WTC11 (cell line): ENCODE results near the gene ARMC2. TPM values are rescaled to one million over a fixed set of nuclear protein-coding genes. Genes with fewer than 3 reads are reported as not detected.

Experiments
- ATAC-seq: fragments of 200-7000 bp; cut with Tn5 transposase; 2 replicates; pipeline ENCODE4 v1.10.0; 2021; ENCODE audit warnings: mild to moderate bottlenecking, moderate library complexity
- CTCF ChIA-PET: fragments of 300-600 bp; sonication (Branson Sonifier 250); formaldehyde crosslinking; loops from one replicate; lab custom pipeline; 2021; ENCODE audit warnings: antibody characterized with exemption; lab: Charles Lee
- POLR2A ChIA-PET: fragments of 350-600 bp; sonication (Branson Sonifier 250); formaldehyde crosslinking; loops from one replicate; lab custom pipeline; 2021; ENCODE audit warnings: antibody characterized with exemption; lab: Charles Lee
- DNase-seq: peaks from one replicate; pipeline ENCODE4 v3.0.0; 2021; ENCODE audit warnings: low spot score
- H3K27ac Mint-ChIP-seq: 2 replicates; pipeline ENCODE4 v1.8.0; 2021; ENCODE audit warnings: mixed read lengths
- H3K27me3 Mint-ChIP-seq: 2 replicates; pipeline ENCODE4 v1.8.0; 2021; ENCODE audit warnings: low read depth, mild to moderate bottlenecking, moderate library complexity, mixed read lengths
- H3K36me3 Mint-ChIP-seq: 2 replicates; pipeline ENCODE4 v1.8.0; 2021; ENCODE audit warnings: mixed read lengths
- H3K4me1 Mint-ChIP-seq: 2 replicates; pipeline ENCODE4 v1.8.0; 2022; ENCODE audit warnings: mixed read lengths
- H3K4me3 Mint-ChIP-seq: 2 replicates; pipeline ENCODE4 v1.8.0; 2021; ENCODE audit warnings: mild to moderate bottlenecking, moderate library complexity, mixed read lengths
- H3K9me3 Mint-ChIP-seq: 2 replicates; pipeline ENCODE4 v1.8.0; 2021; ENCODE audit warnings: mixed read lengths
- AFF4 ChIP-seq: sonication (generic); formaldehyde crosslinking; IDR thresholded peaks from 2 replicates; pipeline ENCODE4 v1.8.1; 2023; ENCODE audit warnings: mild to moderate bottlenecking, missing genetic modification reagents, borderline replicate concordance
- ATF1 ChIP-seq: sonication (generic); formaldehyde crosslinking; IDR thresholded peaks from 2 replicates; pipeline ENCODE4 v1.8.1; 2023; ENCODE audit warnings: mild to moderate bottlenecking, moderate library complexity, missing genetic modification reagents
- ATF6 ChIP-seq: sonication (generic); formaldehyde crosslinking; IDR thresholded peaks from 2 replicates; pipeline ENCODE4 v1.8.1; 2023; ENCODE audit warnings: mild to moderate bottlenecking, missing genetic modification reagents
- CREB1 ChIP-seq: sonication (generic); formaldehyde crosslinking; IDR thresholded peaks from 2 replicates; pipeline ENCODE4 v1.8.0; 2023; ENCODE audit warnings: mild to moderate bottlenecking, missing genetic modification reagents
- E2F5 ChIP-seq: sonication (generic); formaldehyde crosslinking; IDR thresholded peaks from 2 replicates; pipeline ENCODE4 v1.8.1; 2022; ENCODE audit warnings: mild to moderate bottlenecking, moderate library complexity, missing genetic modification reagents
- ERG ChIP-seq: fragments of 250-450 bp; sonication (Bioruptor Pico); IDR thresholded peaks from 2 replicates; pipeline ENCODE4 v1.8.0; 2021; ENCODE audit warnings: mild to moderate bottlenecking
- GTF2I ChIP-seq: fragments of 250-450 bp; sonication (Bioruptor Pico); conservative IDR thresholded peaks from 2 replicates; pipeline ENCODE4 v1.4.0; 2021; ENCODE audit warnings: mild to moderate bottlenecking
- HMGA2 ChIP-seq: fragments of 250-450 bp; sonication (Bioruptor Pico); IDR thresholded peaks from 2 replicates; pipeline ENCODE4 v1.4.0; 2021; ENCODE audit warnings: mild to moderate bottlenecking, moderate library complexity
- JUN ChIP-seq: sonication (generic); formaldehyde crosslinking; IDR thresholded peaks from 2 replicates; pipeline ENCODE4 v1.8.0; 2023; ENCODE audit warnings: mild to moderate bottlenecking, missing genetic modification reagents
- PRDM15 ChIP-seq: sonication (generic); formaldehyde crosslinking; IDR thresholded peaks from 2 replicates; pipeline ENCODE4 v1.8.0; 2022; ENCODE audit warnings: missing genetic modification reagents
- SMAD4 ChIP-seq: sonication (generic); formaldehyde crosslinking; IDR thresholded peaks from 2 replicates; pipeline ENCODE4 v1.8.0; 2022; ENCODE audit warnings: mild to moderate bottlenecking, missing genetic modification reagents
- SOX15 ChIP-seq: fragments of 250-450 bp; sonication (Bioruptor Pico); IDR thresholded peaks from 2 replicates; pipeline ENCODE4 v1.9.0; 2021; ENCODE audit warnings: mild to moderate bottlenecking
- STAT6 ChIP-seq: sonication (generic); formaldehyde crosslinking; conservative IDR thresholded peaks from 2 replicates; pipeline ENCODE4 v1.8.1; 2023; ENCODE audit warnings: mild to moderate bottlenecking, low read depth, missing genetic modification reagents, moderate library complexity
- USF2 ChIP-seq: sonication (generic); formaldehyde crosslinking; IDR thresholded peaks from 2 replicates; pipeline ENCODE4 v1.8.1; 2023; ENCODE audit warnings: mild to moderate bottlenecking, missing genetic modification reagents, moderate library complexity
- ZBTB21 ChIP-seq: sonication (generic); formaldehyde crosslinking; IDR thresholded peaks from 2 replicates; pipeline ENCODE4 v1.8.1; 2023; ENCODE audit warnings: mild to moderate bottlenecking, missing genetic modification reagents, borderline replicate concordance
- ZBTB43 ChIP-seq: sonication (generic); formaldehyde crosslinking; IDR thresholded peaks from 2 replicates; pipeline ENCODE4 v1.8.1; 2023; ENCODE audit warnings: mild to moderate bottlenecking, missing genetic modification reagents
- ZNF138 ChIP-seq: sonication (generic); formaldehyde crosslinking; conservative IDR thresholded peaks from 2 replicates; pipeline ENCODE4 v1.8.1; 2022; ENCODE audit warnings: mild to moderate bottlenecking, moderate library complexity, missing genetic modification reagents
- ZNF219 ChIP-seq: sonication (generic); formaldehyde crosslinking; IDR thresholded peaks from 2 replicates; pipeline ENCODE4 v1.8.0; 2023; ENCODE audit warnings: missing genetic modification reagents, mild to moderate bottlenecking, borderline replicate concordance
- ZNF425 ChIP-seq: fragments of 250-450 bp; sonication (Bioruptor Pico); conservative IDR thresholded peaks from 2 replicates; pipeline ENCODE4 v1.9.0; 2021; ENCODE audit warnings: mild to moderate bottlenecking
- total RNA-seq: library from RNA; stranded (reverse); gene quantifications from 3 replicates; pipeline ENCODE4 v1.2.3, GENCODE V29; 2021

ARMC2 gene
- total RNA-seq, 1 experiment from 2014 or later, result 5.2 TPM

- Mint-ChIP-seq H3K4me1 (0 out of 2 replicates have a peak, but pooled peaks cover 2% of the 10 kb centered on the region), H3K27ac (no peak overlapping the region), H3K4me3 (no peak overlapping the region), H3K36me3 (peaks cover 29% of the 10 kb centered on the region), H3K9me3 (no peaks in the 10 kb centered on the region), H3K27me3 (no peaks in the 10 kb centered on the region)
- DNase-seq (no peak), ATAC-seq (no peak)
- no peak for TF ChIP-seq STAT6
- TF ChIP-seq JUN (CRISPR knock-in tag), result no peak
- TF ChIP-seq ERG (CRISPR knock-in tag), result no peak
- TF ChIP-seq HMGA2, result no peak
- TF ChIP-seq USF2 (CRISPR knock-in tag), result no peak
- TF ChIP-seq ZBTB43 (CRISPR knock-in tag), result no peak
- no peak for TF ChIP-seq AFF4
- TF ChIP-seq ATF1 (CRISPR knock-in tag), result no peak
- TF ChIP-seq E2F5 (CRISPR knock-in tag), result no peak
- TF ChIP-seq SMAD4, result no peak
- TF ChIP-seq ZNF425 (CRISPR knock-in tag), result no peak
- no peak for TF ChIP-seq ZBTB21 (CRISPR knock-in tag)
- TF ChIP-seq PRDM15 (CRISPR knock-in tag), result no peak
- TF ChIP-seq CREB1 (CRISPR knock-in tag), result no peak
- TF ChIP-seq ZNF219 (CRISPR knock-in tag), result no peak
- no peak for TF ChIP-seq SOX15 (CRISPR knock-in tag)
- no peak for TF ChIP-seq GTF2I (CRISPR knock-in tag)
- no peak for TF ChIP-seq ATF6 (CRISPR knock-in tag)
- TF ChIP-seq ZNF138 (CRISPR knock-in tag), result no peak
- ChIA-PET POLR2A (no interaction called here), CTCF (no interaction called here)
These were observed 150.3 kb downstream of the ARMC2 start for GRCh38 chr6:108998485-108998884.
